CD4-positive, alpha-beta T cell treated with Interleukin-6 for 4 hours (primary cell): Measurements from ENCODE around the gene FBXO33.
A peak's percentile ranks its signal among the peaks of the same experiment; 100 is the strongest.

Source experiments
- DNase-seq: peaks from one replicate; pipeline ENCODE4 v3.0.0-alpha.2; 2020; ENCODE audit warnings: mixed read lengths

FBXO33 gene, protein sequence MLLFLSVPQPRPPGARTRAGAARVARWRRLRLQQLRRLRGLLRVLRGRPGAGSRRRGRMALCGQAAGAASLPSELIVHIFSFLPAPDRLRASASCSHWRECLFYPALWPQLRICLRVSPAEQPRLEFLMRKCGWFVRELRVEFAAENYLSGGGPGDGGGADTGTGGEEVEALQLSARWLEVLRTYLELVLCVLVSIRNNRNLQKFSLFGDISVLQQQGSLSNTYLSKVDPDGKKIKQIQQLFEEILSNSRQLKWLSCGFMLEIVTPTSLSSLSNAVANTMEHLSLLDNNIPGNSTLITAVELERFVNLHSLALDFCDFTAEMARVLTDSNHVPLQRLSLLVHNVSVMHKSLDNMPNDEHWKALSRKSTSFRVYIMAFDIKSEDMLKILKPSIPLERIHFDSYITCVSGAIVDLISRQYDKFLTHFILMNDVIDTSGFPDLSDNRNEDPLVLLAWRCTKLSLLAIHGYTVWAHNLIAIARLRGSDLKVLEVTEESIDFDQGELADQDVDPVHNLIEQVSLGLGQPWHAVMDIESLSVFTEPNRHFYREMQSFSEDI

DNA sequence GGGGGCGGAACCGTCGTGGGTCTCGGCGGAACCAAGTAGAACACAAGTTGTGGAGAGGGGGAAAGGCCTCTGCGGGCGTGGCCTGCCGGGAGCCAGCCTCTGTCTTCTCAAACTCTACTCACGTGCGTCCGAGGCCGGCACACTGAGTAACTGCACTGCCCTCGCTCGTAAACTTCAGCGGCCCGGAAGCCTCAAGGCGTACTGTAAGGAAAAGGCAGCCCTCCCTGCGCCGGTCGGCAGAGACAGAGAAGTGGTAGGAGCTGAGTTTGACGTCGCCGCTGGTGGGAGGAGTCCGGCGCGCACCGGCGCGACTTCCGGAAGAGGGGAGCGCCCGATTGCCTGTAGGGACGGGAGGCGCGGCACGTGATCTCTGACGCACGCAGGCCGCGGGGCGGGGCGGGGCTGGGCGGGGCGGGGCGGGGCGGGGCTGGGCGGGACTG is at the start of gene FBXO33:
Gene FBXO33, minus strand, starts transcription at position 255 of the 440 bp plus-strand sequence. CDS start 271 bp downstream, outside the sequence.
- peak; percentile 97 for DNase-seq

DNA sequence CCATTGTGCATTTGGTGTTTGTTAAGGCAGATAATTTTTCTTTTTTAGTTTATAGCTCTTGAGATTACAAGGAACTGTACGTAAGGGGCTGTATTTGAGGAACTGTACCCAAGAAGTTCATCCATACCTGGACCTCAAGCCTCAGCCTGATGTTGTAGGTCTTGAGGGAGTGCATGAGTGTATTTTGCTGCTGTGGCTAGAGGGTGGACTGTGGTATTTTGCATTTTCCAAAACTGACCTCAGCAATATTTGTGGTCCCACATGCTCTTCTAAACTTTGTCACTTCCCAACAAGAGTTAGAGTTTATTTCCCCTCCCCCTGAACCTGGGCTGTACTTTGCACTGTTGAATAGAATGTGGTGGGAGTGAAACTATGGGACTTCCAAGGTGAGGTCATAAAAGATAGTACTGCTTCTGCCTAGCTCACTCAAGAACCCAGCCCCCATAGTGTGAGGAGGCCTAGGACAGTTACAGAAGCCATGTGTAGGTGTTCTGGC is 42.2 kb upstream of the FBXO33 start:
- no peak for DNase-seq

DNA sequence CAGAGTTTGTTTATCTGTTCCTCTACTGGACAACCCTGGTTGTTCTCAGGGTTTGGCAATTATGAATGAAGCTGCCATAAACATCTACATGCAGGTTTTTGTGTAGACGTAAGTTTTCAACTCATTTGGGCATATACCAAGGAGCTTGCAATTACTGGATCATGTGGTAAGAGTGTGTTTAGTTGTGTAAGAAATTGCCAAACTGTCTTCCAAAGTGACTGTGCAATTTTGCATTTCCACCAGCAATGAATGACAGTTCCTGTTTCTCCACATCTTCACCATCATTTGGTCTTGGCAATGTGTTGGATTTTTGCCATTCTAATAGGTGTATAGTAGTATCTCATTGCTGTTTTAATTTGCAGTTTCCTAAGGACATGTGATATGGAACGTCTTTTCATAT is 39.8 kb upstream of the FBXO33 start:
- no peak for DNase-seq

DNA sequence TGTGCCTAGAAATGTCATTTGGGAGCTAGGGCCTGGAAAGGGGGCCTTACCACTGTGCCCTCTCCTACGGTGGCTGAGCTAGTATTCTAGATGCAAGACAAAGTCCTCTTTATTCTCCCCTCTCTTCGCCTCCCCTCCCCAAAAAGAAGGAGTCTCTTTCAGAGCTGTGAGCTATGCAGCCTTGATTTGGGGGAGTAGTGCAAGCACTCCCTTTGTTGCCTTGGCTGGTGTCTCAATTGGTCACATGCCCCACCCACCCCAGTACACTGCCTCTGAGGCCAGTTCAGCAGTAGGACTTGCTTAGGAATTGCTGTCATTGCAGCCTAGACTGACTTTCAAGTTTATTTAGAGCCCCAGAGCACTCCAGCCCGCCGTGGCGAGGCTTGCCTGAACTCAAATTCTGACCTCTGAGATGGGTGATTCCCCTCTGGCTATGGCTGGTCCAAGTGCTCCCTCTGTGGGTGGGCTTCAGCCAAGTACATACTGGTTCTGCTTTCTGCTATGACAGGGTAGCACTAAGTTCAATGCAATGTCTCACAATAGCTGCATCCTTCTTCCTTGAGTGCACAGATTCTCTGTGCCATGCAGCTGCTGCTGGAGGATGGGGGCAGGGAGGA is 37.0 kb upstream of the FBXO33 start:
- DNase-seq: peak; percentile 30

DNA sequence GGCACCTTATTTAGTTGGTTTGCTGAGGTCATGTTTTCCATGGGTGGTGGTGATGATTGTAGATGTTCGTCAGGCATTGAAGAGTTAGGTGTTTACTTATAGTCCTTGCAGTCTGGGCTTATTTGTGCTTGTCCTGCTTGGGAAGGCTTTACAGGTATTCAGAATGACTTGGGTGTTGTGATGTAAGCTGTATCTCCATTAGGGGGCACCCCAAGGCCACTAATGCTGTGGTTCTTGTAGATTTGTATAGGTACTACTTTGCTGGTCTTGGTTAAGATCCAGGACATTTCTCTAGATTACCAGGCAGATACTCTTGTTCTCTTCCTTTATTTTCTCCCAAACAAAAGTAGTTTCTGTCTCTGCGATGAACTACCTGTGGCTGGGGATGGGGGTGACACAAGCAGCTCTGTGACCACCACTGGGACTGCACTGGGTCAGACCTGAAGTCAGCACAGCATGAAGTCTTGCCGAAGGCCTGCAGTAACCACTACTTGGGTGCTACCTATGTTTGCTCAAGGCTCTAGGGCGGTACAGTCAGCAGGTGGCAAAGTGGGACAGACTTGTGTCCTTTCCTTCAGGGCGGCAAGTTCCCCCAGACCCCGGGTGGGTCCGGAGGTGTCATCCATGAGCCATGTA is 35.8 kb upstream of the FBXO33 start:
- DNase-seq: no peak

DNA sequence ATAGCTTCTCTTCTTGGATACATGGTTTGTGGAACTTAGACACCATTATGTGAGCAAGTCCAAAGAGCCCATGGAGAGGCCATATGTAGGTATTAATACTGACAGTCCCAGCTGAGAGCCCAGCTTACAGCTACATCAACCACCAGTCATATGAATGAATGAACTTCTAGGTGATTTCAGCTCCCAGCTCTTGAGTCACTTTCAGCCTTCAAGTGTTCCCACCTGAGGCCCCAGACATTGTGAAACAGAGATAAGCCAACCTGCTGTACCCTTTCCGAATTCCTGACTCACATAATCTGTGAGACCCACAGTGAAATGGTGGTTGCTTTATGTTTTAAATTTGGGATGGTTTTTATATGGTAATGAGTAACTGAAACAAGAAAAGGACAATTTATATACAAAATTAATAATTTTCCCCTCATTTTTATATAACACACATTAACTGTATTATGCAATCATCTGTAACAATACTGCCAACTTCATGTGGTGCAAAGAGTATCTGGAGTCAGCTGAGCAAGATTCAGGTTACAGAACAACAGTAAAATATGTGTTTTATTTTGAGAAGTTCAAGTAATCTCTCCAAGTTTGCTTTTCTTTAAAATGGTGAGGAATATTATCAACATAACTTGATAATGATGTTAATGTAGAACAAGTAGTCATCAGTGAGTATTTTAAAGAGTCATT is 27.7 kb upstream of the FBXO33 start:
- no peak for DNase-seq

DNA sequence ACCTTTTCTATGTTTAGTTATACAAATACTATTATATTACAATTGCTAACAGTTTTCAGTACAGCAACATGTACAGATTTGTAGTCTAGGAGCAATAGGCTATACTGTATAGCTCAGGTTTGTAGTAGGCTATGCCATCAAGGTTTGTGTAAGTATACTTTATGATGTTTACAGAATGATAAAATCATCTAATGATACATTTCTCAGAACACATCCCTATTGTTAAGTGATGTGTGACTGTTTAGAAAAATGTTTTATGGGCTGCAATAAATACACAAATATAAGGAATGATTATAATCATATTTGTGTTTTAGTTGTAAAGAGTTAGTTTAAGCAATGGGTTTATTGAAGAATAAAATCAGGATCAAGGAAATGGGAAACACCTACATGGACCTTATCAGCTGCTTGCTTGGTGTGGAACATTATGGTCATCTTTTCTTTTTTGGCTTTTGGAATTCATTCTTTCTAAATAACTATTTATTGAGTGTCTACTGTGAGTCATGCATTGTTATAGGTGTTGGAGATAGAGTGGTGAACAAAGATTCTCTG is 24.5 kb upstream of the FBXO33 start:
- DNase-seq: no peak

DNA sequence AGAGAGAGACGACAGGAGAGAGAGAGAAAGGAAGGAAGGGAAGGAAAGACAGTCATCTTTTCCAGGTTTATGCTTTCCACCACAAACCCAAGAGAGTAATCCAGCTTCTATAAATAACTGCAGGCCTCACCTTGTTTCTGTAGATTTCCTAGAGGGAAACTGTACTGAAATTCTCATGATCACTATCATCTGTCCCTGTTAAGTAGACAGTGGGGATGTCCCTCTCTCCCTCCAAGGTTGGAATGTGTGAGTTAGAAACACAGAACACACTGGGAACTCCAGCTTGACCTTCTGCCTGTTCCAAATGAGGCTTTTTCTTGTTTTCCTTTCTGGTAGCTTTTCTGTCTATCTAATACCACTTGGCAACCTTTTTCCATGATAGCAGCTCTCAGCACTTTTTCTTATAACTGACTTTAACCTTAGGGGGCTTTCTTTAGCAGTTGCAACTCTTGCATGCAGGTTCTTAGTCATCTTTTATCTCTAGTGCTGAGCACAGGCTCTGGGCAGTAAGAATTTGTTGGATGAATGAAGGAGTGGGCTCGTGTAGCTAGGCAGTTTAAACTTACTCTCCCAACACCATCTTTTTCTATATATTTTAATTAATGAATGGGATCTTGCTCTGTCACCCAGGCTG is 22.8 kb upstream of the FBXO33 start:
- DNase-seq: no peak

DNA sequence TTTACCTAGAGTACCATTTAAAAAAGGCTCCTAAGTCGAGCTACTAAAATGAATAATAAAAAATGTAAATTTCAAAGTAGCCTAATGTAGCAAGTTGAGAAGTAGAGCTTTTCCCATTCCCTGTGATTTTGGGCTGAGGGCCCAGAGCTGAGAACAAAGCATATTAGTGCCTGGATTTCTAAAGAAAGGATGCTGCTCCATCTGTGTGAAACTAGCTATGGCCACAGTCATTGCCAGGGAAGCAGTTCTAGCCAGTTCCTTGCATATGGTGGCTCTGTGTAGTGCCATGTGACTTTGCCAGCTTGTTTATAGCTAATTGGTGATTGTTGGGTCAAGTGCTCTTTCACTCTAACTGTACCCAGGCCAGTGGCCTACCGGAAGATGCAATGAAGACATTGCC is 20.4 kb upstream of the FBXO33 start:
- DNase-seq: no peak

DNA sequence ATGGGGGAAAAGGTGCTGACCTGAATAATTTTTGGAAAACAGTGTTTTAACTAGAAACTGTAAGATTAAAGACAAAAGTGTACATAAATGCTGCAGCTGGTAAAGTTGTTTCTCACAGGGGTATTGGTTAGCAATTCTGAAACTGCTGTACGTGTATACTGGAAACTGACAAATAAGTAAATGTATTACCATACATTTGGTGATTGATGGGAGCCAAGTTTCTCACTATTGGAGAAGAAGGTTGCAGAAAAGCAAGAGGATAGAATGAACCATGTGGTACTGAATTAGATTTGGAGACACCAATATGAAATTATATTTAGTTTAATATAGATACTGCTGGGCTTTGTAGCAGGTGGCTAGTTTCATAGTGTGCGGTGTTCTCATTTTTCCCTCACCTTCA is 19.6 kb upstream of the FBXO33 start:
- no peak for DNase-seq

DNA sequence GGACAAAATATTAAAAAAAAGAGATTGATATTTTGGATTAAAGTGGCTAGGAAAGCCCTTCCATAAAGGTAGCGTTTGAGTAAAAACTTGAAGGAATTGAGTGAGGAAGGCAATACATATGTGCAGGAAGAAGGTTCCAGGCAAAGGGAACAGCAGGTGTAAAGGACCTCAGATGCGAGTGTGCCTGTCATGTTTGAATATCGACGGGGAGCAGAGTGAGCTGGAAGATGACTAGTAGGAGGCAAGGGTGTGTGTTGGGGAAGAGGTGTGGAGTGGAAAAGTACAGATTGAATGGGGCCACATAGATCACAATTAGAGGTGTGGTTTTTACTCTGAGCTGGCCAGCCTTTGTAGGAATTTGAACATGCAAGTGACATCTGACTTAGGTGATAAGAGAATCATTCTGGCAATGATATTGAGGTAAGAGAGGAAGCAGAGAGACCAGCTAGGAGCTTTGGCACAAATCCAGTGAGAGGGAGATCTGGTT is 15.0 kb upstream of the FBXO33 start:
- no peak for DNase-seq

DNA sequence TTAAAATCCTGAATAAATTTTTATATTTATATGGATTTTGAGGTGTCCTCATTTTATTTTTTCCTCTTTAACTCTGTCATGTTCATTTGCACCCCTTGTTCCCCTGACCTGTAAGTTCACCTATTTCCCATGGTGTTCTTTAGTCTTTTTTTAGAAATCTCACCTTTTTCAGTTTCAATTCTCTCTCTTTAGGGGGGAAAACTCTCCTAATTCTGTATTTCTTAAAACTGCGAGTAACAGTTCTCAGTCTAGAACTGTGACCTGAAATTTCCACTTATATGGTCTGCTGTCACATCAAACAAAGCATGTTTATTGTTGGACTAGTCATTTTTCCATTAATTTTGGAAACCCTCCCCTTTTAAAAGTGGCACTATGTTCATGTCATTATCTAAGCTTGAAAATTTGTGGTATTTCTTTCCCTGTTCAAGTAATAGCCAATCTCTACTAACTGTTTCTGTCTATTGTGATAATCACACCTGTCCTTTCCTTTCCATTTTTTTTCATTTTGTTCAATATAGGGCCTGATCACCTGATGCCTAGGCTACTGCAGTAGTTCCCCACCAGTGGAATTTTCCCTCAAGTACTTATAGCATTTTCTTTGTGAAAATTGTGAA is 14.0 kb upstream of the FBXO33 start:
- no peak for DNase-seq

DNA sequence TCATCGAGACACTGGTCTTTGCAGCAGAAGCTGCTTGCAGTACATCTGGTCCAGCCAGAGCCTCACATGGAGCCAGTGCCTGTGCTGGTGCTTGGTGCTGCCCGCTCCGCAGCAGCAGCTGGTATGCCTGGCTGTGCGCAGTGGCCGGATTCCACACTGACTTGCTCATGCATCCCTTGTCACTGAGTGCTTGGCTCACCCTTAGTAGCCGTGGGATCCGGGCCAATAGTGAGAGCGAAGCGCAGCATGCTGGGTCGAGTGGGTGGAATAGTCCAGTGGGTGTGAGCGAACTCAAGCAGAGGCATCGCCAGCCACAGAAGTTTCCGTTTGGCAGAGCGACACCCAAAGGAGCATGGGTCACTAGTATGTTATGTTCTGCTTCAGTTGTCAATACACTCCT is 10.1 kb upstream of the FBXO33 start:
- DNase-seq: no peak

DNA sequence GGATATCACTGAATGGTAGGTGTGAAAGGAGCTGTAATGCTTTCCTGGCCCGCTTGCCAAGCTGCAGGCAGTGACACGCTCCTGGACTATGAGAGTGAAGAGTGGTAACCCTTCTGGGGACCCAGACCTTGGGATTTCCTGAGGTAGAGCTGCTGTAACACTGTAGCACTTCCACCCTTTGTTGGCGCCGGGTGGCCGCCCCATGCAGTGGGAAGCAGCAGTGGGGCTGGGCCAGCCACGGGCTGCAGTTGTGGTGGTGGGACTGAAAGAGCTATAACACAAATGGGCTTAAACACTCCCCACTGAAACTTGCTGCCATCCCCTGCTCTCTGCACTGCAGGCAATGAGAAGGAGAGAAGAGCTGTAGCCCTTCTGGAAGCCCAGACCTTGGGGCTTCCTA is 9.6 kb upstream of the FBXO33 start:
- no peak for DNase-seq

DNA sequence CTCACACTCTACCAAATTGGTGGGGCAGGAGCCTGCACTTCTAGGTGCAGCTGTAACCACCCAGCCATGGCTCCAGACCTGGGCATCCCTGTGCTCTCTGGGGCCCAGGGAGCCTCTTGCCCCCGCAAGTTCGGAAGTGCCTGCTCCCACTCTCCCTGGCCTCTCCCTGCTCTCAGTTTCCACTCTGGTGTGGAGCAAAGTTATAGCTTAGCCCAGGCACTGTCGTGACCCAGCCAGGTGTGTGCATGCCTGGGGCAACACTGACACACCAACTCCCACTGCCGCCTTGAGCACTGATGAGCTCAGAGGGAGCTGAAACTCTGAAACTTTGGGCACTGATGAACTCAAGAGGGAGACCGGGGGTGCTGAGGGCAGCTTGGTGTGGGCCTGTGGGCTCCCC is 8.7 kb upstream of the FBXO33 start:
- no peak for DNase-seq

DNA sequence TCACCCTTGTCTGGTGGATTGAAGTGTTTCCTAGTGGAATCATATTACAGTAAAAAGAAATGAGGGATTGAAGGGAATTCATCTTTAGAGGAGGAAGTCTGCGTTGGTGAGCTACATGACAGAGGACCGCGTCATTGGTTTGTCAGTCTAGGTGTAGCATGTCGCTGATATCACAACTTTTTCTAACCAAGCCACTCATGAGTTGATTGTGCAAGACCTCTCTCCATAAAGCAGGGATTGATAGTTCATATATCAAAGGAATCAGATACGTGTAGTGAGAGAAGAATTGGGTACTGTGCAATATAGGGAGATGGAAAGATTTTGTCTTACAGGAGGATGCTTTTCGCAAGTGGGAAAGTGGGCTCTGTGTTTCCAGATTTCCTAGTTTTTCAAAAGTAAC is 3.0 kb upstream of the FBXO33 start:
- no peak for DNase-seq

DNA sequence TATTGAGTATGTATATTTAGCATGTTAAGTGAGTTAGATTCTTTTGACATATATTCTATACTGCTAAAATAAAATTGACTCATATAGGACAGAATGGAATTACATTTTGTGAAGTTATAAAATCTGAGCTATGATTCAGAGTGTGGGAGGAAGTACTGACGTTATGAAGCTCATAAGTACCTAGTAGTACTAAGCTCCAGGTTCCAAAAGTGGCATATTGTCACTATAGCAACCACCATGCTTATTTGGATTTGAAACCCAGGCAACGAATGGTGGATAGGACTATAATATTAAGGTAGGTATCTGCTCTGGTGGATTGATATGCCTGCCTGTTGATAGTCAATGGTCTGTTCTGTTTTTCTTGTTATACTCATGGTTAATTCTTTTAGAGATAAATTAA is 2.2 kb upstream of the FBXO33 start:
- no peak for DNase-seq

DNA sequence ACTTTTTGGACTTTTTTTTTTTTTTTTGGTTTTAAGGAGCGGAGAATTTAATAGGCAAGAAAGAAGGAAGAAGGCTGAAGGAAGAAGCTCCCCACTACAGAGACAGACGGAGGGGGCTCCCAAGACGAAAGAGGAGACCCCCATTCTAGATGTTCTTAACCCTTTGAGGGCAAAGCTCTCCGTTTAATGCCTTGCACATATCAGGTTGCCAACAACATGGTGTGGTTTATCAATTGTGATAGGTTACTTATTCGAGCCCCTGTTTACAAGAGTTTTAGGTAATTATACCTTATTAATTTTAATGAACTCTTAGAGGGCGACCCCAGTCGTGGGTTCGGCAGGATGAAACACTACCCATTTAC is 1.2 kb upstream of the FBXO33 start:
- DNase-seq: no peak

DNA sequence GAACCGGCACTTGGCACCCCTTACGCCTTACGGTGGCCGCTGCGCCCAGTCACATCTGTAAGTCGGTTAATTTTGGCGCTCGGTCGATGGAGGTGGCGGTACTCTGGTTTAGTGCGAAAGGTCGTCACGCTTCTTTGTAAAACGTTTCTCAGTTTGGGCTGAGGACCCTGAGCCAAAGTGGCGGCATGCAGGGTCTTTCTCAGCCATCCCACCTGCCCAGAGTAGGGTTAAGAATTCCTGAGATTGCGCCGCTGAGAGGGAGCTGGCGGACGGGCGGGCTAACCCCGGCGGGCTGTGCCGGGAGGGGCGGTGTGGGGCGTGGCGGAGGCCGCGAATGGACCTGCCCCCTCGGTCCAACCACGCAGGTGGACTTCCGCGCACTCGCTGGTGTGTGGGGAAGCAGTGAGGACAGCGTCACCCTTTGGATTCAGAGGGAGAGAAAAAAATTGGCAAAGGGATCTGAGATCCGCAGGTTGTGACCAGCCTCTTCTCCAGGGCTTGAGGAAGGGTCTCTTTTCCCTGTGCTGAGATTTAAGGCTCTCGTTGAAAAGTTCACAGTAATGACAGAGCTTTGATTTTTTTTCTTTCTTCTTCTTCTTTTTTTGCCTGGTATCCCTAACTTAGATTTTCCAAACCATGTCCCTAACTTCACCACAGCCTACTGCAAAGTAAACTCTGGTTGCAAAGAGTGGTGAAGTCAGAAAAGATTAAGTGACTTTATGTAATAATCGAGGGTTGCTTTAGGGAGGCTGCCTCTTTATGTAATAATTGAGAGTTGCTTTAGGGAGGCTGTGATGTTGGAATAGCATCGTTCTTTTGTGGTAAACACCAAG is 602 bp upstream of the FBXO33 start:
- DNase-seq: peak; percentile 80

DNA sequence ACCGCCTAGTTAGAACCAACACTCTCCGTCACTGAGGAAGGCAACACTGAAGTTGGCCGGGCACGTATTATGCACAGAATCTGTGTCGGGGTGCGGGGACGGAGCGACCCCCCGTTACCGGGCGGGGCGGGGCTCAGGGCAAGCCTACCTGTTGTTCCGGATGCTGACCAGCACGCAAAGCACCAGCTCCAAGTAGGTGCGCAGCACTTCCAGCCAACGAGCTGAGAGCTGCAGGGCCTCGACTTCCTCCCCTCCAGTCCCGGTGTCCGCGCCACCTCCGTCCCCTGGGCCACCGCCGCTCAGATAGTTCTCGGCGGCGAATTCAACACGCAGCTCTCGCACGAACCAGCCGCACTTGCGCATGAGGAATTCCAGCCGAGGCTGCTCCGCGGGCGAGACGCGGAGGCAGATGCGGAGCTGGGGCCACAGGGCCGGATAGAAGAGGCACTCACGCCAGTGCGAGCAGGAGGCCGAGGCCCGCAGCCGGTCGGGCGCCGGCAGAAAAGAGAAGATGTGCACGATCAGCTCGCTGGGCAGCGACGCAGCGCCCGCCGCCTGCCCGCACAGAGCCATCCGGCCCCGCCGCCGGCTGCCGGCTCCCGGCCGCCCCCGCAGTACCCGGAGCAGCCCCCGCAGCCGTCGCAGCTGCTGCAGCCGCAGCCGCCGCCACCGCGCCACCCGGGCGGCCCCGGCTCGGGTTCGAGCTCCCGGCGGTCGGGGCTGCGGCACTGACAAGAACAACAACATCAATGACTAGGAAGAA is 636 bp downstream of the FBXO33 start:
- DNase-seq: peak; percentile 59
